GM12892 (cell line): ENCODE data around the gene ABCC3.
"Not testable (repeated sequence)": the region's sequence is repeated elsewhere in the genome, so short reads cannot be mapped to it uniquely, and the experiment has no call there.

Experiments
- POLR2A ChIP-seq: IDR thresholded peaks from 2 replicates; pipeline ENCODE4 v1.6.1; 2011; ENCODE audit warnings: low read depth, low read length, control low read depth
- POLR2AphosphoS5 ChIP-seq: IDR thresholded peaks from 2 replicates; pipeline ENCODE4 v1.6.1; 2011; ENCODE audit warnings: low read depth, low read length, control low read depth

GRCh38 chr17:50724622-50725021, 89.9 kb downstream of the ABCC3 start:
- TF ChIP-seq POLR2A, POLR2AphosphoS5: not testable (repeated sequence)
